Hepatocyte (in vitro differentiated cells): ENCODE data around the gene FBN1.

Source experiments
- CTCF ChIP-seq: fragments of 200-600 bp; sonication (generic); IDR thresholded peaks from 2 replicates; pipeline ENCODE4 v1.5.1; 2016; ENCODE audit warnings: antibody characterized with exemption, mild to moderate bottlenecking; ENCODE audit not compliant: poor library complexity
- EZH2 ChIP-seq: fragments of 200-600 bp; sonication (generic); IDR thresholded peaks from 2 replicates; pipeline ENCODE4 v1.6.1; 2016; ENCODE audit warnings: antibody characterized with exemption, mild to moderate bottlenecking, borderline replicate concordance
- EZH2phosphoT487 ChIP-seq: fragments of 200-600 bp; sonication (generic); IDR thresholded peaks from one replicate; pipeline ENCODE4 v1.6.1; 2018; ENCODE audit warnings: antibody characterized with exemption, mild to moderate bottlenecking, low read depth, moderate library complexity; ENCODE audit not compliant: unreplicated experiment, severe bottlenecking

GRCh38 chr15:48422401-48422800 lies 223.1 kb downstream of the FBN1 start:
- no peak for TF ChIP-seq CTCF
- no peak for TF ChIP-seq EZH2
- TF ChIP-seq EZH2phosphoT487: no peak
